WTC11 (cell line): ENCODE data around the gene CSRNP3. TPM values are rescaled to one million over a fixed set of nuclear protein-coding genes. Genes with fewer than 3 reads are reported as not detected.

Source experiments
- ATAC-seq: fragments of 200-7000 bp; cut with Tn5 transposase; 2 replicates; pipeline ENCODE4 v1.10.0; 2021; ENCODE audit warnings: mild to moderate bottlenecking, moderate library complexity
- CTCF ChIA-PET: fragments of 300-600 bp; sonication (Branson Sonifier 250); formaldehyde crosslinking; loops from one replicate; lab custom pipeline; 2021; ENCODE audit warnings: antibody characterized with exemption; lab: Charles Lee
- POLR2A ChIA-PET: fragments of 350-600 bp; sonication (Branson Sonifier 250); formaldehyde crosslinking; loops from one replicate; lab custom pipeline; 2021; ENCODE audit warnings: antibody characterized with exemption; lab: Charles Lee
- DNase-seq: peaks from one replicate; pipeline ENCODE4 v3.0.0; 2021; ENCODE audit warnings: low spot score
- H3K27ac Mint-ChIP-seq: 2 replicates; pipeline ENCODE4 v1.8.0; 2021; ENCODE audit warnings: mixed read lengths
- H3K27me3 Mint-ChIP-seq: 2 replicates; pipeline ENCODE4 v1.8.0; 2021; ENCODE audit warnings: low read depth, mild to moderate bottlenecking, moderate library complexity, mixed read lengths
- H3K36me3 Mint-ChIP-seq: 2 replicates; pipeline ENCODE4 v1.8.0; 2021; ENCODE audit warnings: mixed read lengths
- H3K4me1 Mint-ChIP-seq: 2 replicates; pipeline ENCODE4 v1.8.0; 2022; ENCODE audit warnings: mixed read lengths
- H3K4me3 Mint-ChIP-seq: 2 replicates; pipeline ENCODE4 v1.8.0; 2021; ENCODE audit warnings: mild to moderate bottlenecking, moderate library complexity, mixed read lengths
- H3K9me3 Mint-ChIP-seq: 2 replicates; pipeline ENCODE4 v1.8.0; 2021; ENCODE audit warnings: mixed read lengths
- CREM ChIP-seq: sonication (generic); formaldehyde crosslinking; IDR thresholded peaks from 2 replicates; pipeline ENCODE4 v1.8.1; 2022; ENCODE audit warnings: mild to moderate bottlenecking, missing genetic modification reagents, moderate library complexity
- ETV6 ChIP-seq: sonication (generic); formaldehyde crosslinking; IDR thresholded peaks from 2 replicates; pipeline ENCODE4 v1.8.1; 2022; ENCODE audit warnings: mild to moderate bottlenecking, missing genetic modification reagents
- FOXK1 ChIP-seq: sonication (generic); formaldehyde crosslinking; IDR thresholded peaks from 2 replicates; pipeline ENCODE4 v1.8.0; 2022; ENCODE audit warnings: mild to moderate bottlenecking, moderate library complexity, missing genetic modification reagents
- GTF2I ChIP-seq: fragments of 250-450 bp; sonication (Bioruptor Pico); conservative IDR thresholded peaks from 2 replicates; pipeline ENCODE4 v1.4.0; 2021; ENCODE audit warnings: mild to moderate bottlenecking
- MYBL2 ChIP-seq: sonication (generic); formaldehyde crosslinking; IDR thresholded peaks from 2 replicates; pipeline ENCODE4 v1.8.1; 2023; ENCODE audit warnings: mild to moderate bottlenecking, moderate library complexity, missing genetic modification reagents
- NFE2L1 ChIP-seq: sonication (generic); formaldehyde crosslinking; IDR thresholded peaks from 2 replicates; pipeline ENCODE4 v1.8.1; 2023; ENCODE audit warnings: missing genetic modification reagents
- NFYB ChIP-seq: sonication (generic); formaldehyde crosslinking; conservative IDR thresholded peaks from 2 replicates; pipeline ENCODE4 v1.8.0; 2022; ENCODE audit warnings: low read depth, missing genetic modification reagents
- NR3C1 ChIP-seq: sonication (generic); formaldehyde crosslinking; conservative IDR thresholded peaks from 2 replicates; pipeline ENCODE4 v1.8.1; 2023; ENCODE audit warnings: low read depth, mild to moderate bottlenecking, missing genetic modification reagents
- RELA ChIP-seq: sonication (generic); formaldehyde crosslinking; IDR thresholded peaks from 2 replicates; pipeline ENCODE4 v1.8.1; 2022; ENCODE audit warnings: missing genetic modification reagents, mild to moderate bottlenecking, borderline replicate concordance
- RORB ChIP-seq: fragments of 250-450 bp; sonication (Bioruptor Pico); IDR thresholded peaks from 2 replicates; pipeline ENCODE4 v1.9.0; 2021; ENCODE audit warnings: mild to moderate bottlenecking
- SMAD3 ChIP-seq: sonication (generic); formaldehyde crosslinking; IDR thresholded peaks from 2 replicates; pipeline ENCODE4 v1.8.0; 2022; ENCODE audit warnings: missing genetic modification reagents, mild to moderate bottlenecking, borderline replicate concordance
- SMAD4 ChIP-seq: sonication (generic); formaldehyde crosslinking; IDR thresholded peaks from 2 replicates; pipeline ENCODE4 v1.8.0; 2022; ENCODE audit warnings: mild to moderate bottlenecking, missing genetic modification reagents
- SOX15 ChIP-seq: fragments of 250-450 bp; sonication (Bioruptor Pico); IDR thresholded peaks from 2 replicates; pipeline ENCODE4 v1.9.0; 2021; ENCODE audit warnings: mild to moderate bottlenecking
- ZNF138 ChIP-seq: sonication (generic); formaldehyde crosslinking; conservative IDR thresholded peaks from 2 replicates; pipeline ENCODE4 v1.8.1; 2022; ENCODE audit warnings: mild to moderate bottlenecking, moderate library complexity, missing genetic modification reagents
- ZNF416 ChIP-seq: fragments of 250-450 bp; sonication (Bioruptor Pico); IDR thresholded peaks from 2 replicates; pipeline ENCODE4 v1.9.0; 2021; ENCODE audit warnings: mild to moderate bottlenecking, inconsistent platforms
- ZNF423 ChIP-seq: fragments of 250-450 bp; sonication (Bioruptor Pico); IDR thresholded peaks from 2 replicates; pipeline ENCODE4 v2.1.2; 2022; ENCODE audit warnings: mild to moderate bottlenecking, moderate library complexity
- ZNF671 ChIP-seq: fragments of 250-450 bp; sonication (Bioruptor Pico); IDR thresholded peaks from 2 replicates; pipeline ENCODE4 v1.8.0; 2021; ENCODE audit warnings: mild to moderate bottlenecking
- total RNA-seq: library from RNA; stranded (reverse); gene quantifications from 3 replicates; pipeline ENCODE4 v1.2.3, GENCODE V29; 2021
- TF ChIP-seq, protein P1 (sequence below): sonication (generic); formaldehyde crosslinking; conservative IDR thresholded peaks from 2 replicates; pipeline ENCODE4 v1.8.1; 2022; ENCODE audit warnings: mild to moderate bottlenecking, missing genetic modification reagents
- TF ChIP-seq, protein P2 (sequence below): sonication (generic); formaldehyde crosslinking; IDR thresholded peaks from 2 replicates; pipeline ENCODE4 v1.8.1; 2022; ENCODE audit warnings: mild to moderate bottlenecking, moderate library complexity, missing genetic modification reagents
- TF ChIP-seq, protein P3 (sequence below): sonication (generic); formaldehyde crosslinking; IDR thresholded peaks from 2 replicates; pipeline ENCODE4 v1.8.1; 2023; ENCODE audit warnings: mild to moderate bottlenecking, missing genetic modification reagents
- TF ChIP-seq, protein P4 (sequence below): sonication (generic); formaldehyde crosslinking; IDR thresholded peaks from 2 replicates; pipeline ENCODE4 v1.8.1; 2023; ENCODE audit warnings: mild to moderate bottlenecking, missing genetic modification reagents, borderline replicate concordance

The CSRNP3 gene
- total RNA-seq, 1 experiment from 2014 or later: 7.3 TPM

DNA sequence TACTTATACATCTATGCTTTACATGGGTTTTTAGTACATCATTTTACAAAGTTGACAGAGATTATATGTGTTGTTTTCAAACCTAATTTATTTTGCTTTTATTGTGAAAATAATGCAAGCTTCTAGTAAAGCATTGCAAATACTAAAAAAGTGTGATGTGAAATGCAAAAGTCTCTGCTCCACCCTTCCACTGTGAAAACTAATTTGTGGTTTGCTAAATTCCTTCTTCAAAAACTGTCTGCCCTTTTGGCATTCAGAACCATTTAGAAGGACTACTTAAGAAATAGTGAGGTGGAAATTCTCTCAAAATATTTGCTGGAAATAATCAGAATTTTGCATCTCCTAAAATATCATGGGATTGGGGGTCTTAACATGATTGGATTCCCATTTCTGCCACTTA, 78.4 kb downstream of the CSRNP3 start (continued):
- TF ChIP-seq ZNF423 (CRISPR knock-in tag) (no peak), RELA (CRISPR knock-in tag) (no peak), SOX15 (CRISPR knock-in tag) (no peak), MYBL2 (CRISPR knock-in tag) (no peak), ZNF671 (no peak)
- TF ChIP-seq, protein P1, sequence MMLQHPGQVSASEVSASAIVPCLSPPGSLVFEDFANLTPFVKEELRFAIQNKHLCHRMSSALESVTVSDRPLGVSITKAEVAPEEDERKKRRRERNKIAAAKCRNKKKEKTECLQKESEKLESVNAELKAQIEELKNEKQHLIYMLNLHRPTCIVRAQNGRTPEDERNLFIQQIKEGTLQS (CRISPR knock-in tag): no peak

DNA sequence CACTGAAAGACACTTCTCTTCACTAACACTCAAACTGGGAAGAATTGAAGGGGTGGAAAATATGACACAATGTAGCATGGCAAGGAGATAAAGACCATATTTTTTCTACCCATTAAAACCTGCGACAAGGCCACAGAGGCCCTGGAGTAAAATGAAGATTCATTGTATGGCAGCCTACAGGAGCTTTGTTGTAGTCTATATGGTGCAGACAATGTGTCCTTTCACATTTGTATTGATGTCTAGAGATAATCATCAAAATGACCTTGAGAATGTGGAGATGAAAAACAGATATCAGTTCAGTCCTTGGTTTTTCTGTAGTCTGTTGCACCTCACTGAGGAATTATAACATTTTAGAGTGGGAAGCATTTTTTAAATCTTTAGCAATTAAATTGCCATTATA, 80.1 kb downstream of the CSRNP3 start:
- POLR2A ChIA-PET: no interaction called here
- no peaks in the 10 kb centered on the region for H3K36me3 Mint-ChIP-seq
- H3K27ac Mint-ChIP-seq: peak overlapping the region; percentile 20; the same call in 1 of the 2 replicates

DNA sequence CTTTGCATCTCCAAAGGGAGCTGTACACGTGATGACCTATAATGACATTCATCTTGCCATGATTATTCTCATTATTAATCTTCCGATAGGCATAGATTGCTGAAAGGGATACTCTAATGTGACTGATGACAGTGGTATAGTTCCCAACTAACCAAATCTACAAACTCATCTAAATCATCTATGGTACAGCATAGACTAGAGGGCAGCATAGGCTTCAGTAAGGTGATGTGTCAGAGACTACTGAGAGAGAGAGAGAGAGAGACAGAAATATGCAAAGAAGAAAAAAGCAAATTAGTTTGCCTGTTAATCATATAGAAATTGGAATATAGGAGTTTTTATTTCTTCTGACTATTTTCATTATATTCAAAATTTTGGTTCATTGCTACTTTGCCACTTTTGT, 89.3 kb downstream of the CSRNP3 start:
- DNase-seq (no peak), ATAC-seq (peak; percentile 62)
- CTCF ChIA-PET: interaction anchor here (0.6 to 1.8 kb wide), 4 partner anchors 9 to 316 kb away, joined by 3 to 8 read pairs (median 5); no protein-coding TSS in a partner anchor
- POLR2A ChIA-PET: interaction anchor here (0.7 kb wide), 1 partner anchor 580 kb away, joined by 3 read pairs; no protein-coding TSS in a partner anchor
- H3K27me3 Mint-ChIP-seq: no peaks in the 10 kb centered on the region
- TF ChIP-seq NFE2L1 (CRISPR knock-in tag): no peak
- TF ChIP-seq, protein P2, sequence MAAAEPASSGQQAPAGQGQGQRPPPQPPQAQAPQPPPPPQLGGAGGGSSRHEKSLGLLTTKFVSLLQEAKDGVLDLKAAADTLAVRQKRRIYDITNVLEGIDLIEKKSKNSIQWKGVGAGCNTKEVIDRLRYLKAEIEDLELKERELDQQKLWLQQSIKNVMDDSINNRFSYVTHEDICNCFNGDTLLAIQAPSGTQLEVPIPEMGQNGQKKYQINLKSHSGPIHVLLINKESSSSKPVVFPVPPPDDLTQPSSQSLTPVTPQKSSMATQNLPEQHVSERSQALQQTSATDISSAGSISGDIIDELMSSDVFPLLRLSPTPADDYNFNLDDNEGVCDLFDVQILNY (CRISPR knock-in tag): no peak
- TF ChIP-seq GTF2I: no peak
- TF ChIP-seq CREM (CRISPR knock-in tag): no peak
- TF ChIP-seq RELA (CRISPR knock-in tag): no peak
- TF ChIP-seq ZNF138 (CRISPR knock-in tag): no peak
- TF ChIP-seq SMAD3 (CRISPR knock-in tag): no peak
- TF ChIP-seq, protein P3, sequence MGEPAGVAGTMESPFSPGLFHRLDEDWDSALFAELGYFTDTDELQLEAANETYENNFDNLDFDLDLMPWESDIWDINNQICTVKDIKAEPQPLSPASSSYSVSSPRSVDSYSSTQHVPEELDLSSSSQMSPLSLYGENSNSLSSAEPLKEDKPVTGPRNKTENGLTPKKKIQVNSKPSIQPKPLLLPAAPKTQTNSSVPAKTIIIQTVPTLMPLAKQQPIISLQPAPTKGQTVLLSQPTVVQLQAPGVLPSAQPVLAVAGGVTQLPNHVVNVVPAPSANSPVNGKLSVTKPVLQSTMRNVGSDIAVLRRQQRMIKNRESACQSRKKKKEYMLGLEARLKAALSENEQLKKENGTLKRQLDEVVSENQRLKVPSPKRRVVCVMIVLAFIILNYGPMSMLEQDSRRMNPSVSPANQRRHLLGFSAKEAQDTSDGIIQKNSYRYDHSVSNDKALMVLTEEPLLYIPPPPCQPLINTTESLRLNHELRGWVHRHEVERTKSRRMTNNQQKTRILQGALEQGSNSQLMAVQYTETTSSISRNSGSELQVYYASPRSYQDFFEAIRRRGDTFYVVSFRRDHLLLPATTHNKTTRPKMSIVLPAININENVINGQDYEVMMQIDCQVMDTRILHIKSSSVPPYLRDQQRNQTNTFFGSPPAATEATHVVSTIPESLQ (CRISPR knock-in tag): no peak
- TF ChIP-seq, protein P4, sequence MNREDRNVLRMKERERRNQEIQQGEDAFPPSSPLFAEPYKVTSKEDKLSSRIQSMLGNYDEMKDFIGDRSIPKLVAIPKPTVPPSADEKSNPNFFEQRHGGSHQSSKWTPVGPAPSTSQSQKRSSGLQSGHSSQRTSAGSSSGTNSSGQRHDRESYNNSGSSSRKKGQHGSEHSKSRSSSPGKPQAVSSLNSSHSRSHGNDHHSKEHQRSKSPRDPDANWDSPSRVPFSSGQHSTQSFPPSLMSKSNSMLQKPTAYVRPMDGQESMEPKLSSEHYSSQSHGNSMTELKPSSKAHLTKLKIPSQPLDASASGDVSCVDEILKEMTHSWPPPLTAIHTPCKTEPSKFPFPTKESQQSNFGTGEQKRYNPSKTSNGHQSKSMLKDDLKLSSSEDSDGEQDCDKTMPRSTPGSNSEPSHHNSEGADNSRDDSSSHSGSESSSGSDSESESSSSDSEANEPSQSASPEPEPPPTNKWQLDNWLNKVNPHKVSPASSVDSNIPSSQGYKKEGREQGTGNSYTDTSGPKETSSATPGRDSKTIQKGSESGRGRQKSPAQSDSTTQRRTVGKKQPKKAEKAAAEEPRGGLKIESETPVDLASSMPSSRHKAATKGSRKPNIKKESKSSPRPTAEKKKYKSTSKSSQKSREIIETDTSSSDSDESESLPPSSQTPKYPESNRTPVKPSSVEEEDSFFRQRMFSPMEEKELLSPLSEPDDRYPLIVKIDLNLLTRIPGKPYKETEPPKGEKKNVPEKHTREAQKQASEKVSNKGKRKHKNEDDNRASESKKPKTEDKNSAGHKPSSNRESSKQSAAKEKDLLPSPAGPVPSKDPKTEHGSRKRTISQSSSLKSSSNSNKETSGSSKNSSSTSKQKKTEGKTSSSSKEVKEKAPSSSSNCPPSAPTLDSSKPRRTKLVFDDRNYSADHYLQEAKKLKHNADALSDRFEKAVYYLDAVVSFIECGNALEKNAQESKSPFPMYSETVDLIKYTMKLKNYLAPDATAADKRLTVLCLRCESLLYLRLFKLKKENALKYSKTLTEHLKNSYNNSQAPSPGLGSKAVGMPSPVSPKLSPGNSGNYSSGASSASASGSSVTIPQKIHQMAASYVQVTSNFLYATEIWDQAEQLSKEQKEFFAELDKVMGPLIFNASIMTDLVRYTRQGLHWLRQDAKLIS (CRISPR knock-in tag): no peak
- no peak for TF ChIP-seq ETV6 (CRISPR knock-in tag)
- TF ChIP-seq, all 79 proteins: peak for 0
- Mint-ChIP-seq H3K9me3 (no peaks in the 10 kb centered on the region), H3K36me3 (no peaks in the 10 kb centered on the region), H3K27ac (no peak overlapping the region), H3K4me3 (no peak overlapping the region), H3K4me1 (peaks cover 21% of the 10 kb centered on the region)

More for the DNA sequence above, 80.1 kb downstream of the CSRNP3 start:
- CTCF ChIA-PET: interaction anchor here (0.9 kb wide), 1 partner anchor 10 kb away, joined by 3 read pairs; no protein-coding TSS in a partner anchor
- no peak for ATAC-seq
- DNase-seq: no peak
- TF ChIP-seq NFYB (CRISPR knock-in tag) (no peak), SMAD4 (no peak), FOXK1 (CRISPR knock-in tag) (no peak), ZNF416 (CRISPR knock-in tag) (no peak), RORB (no peak), NR3C1 (CRISPR knock-in tag) (no peak)
- TF ChIP-seq, protein P3 (CRISPR knock-in tag): no peak
- no peak overlapping the region for H3K4me3 Mint-ChIP-seq
- H3K4me1 Mint-ChIP-seq: peaks cover 24% of the 10 kb centered on the region
- H3K27me3 Mint-ChIP-seq: no peaks in the 10 kb centered on the region
- no peaks in the 10 kb centered on the region for H3K9me3 Mint-ChIP-seq
